Activated naive CD4-positive, alpha-beta T cell treated with anti-CD3 and anti-CD28 coated beads, Interleukin-2, amount 10 ng/mL, durations not matched to agents 7 days and 5 days (primary cell): ENCODE results near the gene NBEA.

Experiments
- CTCF ChIA-PET: fragments of 350-600 bp; sonication (Branson Sonifier 250); formaldehyde crosslinking; loops from one replicate; lab custom pipeline; 2021; ENCODE audit warnings: antibody characterized with exemption; lab: Charles Lee
- DNase-seq: peaks from one replicate; pipeline ENCODE4 v3.0.0-alpha.2; 2020
- H3K27ac Mint-ChIP-seq: one replicate; pipeline ENCODE4 v1.8.0; 2021; ENCODE audit warnings: mild to moderate bottlenecking, moderate library complexity, mixed read lengths
- H3K27me3 Mint-ChIP-seq: one replicate; pipeline ENCODE4 v1.8.0; 2021; ENCODE audit warnings: mild to moderate bottlenecking, mixed read lengths
- H3K36me3 Mint-ChIP-seq: one replicate; pipeline ENCODE4 v1.8.0; 2021; ENCODE audit warnings: mixed read lengths
- H3K4me1 Mint-ChIP-seq: one replicate; pipeline ENCODE4 v1.8.0; 2021; ENCODE audit warnings: mixed read lengths
- H3K4me3 Mint-ChIP-seq: one replicate; pipeline ENCODE4 v1.8.0; 2021; ENCODE audit warnings: mild to moderate bottlenecking, moderate library complexity, mixed read lengths
- H3K9me3 Mint-ChIP-seq: one replicate; pipeline ENCODE4 v1.8.0; 2021; ENCODE audit warnings: mixed read lengths

The NBEA gene

DNA sequence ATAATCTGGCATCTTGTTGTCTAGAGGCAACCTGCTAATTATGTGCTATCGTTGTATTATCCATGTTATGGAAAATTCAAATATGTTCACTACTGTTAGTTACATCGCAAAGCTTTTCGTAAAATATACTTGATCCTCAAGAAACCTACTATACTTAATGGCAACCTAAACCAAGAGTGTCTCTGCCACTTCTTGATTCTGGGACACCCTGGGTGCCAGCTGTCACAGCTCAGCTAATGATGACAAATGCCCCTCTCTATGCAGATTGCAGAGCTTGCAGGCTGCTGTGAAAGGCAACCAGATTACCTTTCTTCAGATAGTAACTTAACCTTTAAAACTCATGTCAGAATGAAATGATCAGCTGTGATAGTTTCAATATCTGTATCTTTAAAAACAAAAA lies 543.4 kb downstream of the NBEA start:
- H3K9me3 Mint-ChIP-seq, result no peaks in the 10 kb centered on the region
- H3K36me3 Mint-ChIP-seq, result no peaks in the 10 kb centered on the region
- CTCF ChIA-PET, result no interaction called here

DNA sequence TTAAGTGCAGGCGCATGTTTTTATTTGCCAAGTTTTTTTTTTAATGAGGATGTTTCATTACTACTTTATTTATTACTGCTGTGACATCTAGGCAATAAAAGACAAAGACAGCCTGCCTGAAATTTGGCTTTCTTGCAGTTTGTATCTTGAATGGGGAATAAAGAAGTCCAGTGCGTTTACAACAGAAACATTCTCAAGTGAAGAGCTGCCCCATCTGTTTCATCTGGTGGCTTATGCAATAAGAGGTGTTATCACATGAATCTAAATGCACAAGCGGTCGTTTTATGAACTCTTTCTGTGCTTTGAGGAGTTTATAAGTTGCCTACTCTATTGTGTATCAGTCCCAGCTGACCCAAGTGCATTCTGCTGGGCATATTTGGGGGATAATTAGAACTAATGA lies 547.0 kb downstream of the NBEA start:
- H3K4me3 Mint-ChIP-seq, result no peak overlapping the region
- CTCF ChIA-PET, result interaction anchor here (0.6 kb wide), 1 partner anchor 41 kb away, joined by 3 read pairs; no protein-coding TSS in a partner anchor

More for the DNA sequence above, 543.4 kb downstream of the NBEA start:
- no peak overlapping the region for H3K27ac Mint-ChIP-seq
- DNase-seq, result no peak
- H3K4me1 Mint-ChIP-seq, result no peaks in the 10 kb centered on the region
- H3K27me3 Mint-ChIP-seq, result no peaks in the 10 kb centered on the region
- no peak overlapping the region for H3K4me3 Mint-ChIP-seq

DNA sequence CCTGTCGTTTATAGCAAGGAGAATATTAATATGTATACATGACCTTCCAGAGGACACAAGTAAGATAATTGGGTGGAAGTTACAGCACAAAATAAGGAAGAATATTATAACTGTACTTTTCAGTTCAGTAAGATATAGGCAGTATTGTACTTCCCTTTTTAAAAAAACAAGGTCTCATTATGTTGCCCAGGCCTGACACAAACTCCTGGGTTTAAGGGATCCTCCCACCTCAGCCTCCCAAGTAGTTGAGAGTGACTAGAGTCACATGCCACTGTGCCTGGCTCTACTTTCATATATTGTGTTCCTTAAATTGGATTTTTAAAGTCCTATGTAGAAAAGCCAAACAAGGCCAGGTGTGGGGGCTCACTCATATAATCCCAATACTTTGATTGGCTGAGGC lies 553.9 kb downstream of the NBEA start:
- no peak overlapping the region for H3K27ac Mint-ChIP-seq
- H3K36me3 Mint-ChIP-seq, result no peaks in the 10 kb centered on the region
- DNase-seq, result no peak
- no peaks in the 10 kb centered on the region for H3K27me3 Mint-ChIP-seq
- H3K4me1 Mint-ChIP-seq, result no peaks in the 10 kb centered on the region
- H3K9me3 Mint-ChIP-seq, result no peaks in the 10 kb centered on the region
- CTCF ChIA-PET, result no interaction called here
- no peak overlapping the region for H3K4me3 Mint-ChIP-seq

More for the DNA sequence above, 547.0 kb downstream of the NBEA start:
- H3K27me3 Mint-ChIP-seq, result no peaks in the 10 kb centered on the region
- no peaks in the 10 kb centered on the region for H3K36me3 Mint-ChIP-seq
- DNase-seq, result no peak
- no peak overlapping the region for H3K27ac Mint-ChIP-seq
- no peaks in the 10 kb centered on the region for H3K4me1 Mint-ChIP-seq
- H3K9me3 Mint-ChIP-seq, result no peaks in the 10 kb centered on the region

- H3K36me3 Mint-ChIP-seq, result no peaks in the 10 kb centered on the region
- no peak for DNase-seq
- no peaks in the 10 kb centered on the region for H3K9me3 Mint-ChIP-seq
- H3K4me1 Mint-ChIP-seq, result no peaks in the 10 kb centered on the region
- CTCF ChIA-PET, result no interaction called here
- no peaks in the 10 kb centered on the region for H3K27me3 Mint-ChIP-seq
- no peak overlapping the region for H3K4me3 Mint-ChIP-seq
- no peak overlapping the region for H3K27ac Mint-ChIP-seq
Measured at GRCh38 chr13:35496761-35497386, 554.8 kb downstream of the NBEA start.

DNA sequence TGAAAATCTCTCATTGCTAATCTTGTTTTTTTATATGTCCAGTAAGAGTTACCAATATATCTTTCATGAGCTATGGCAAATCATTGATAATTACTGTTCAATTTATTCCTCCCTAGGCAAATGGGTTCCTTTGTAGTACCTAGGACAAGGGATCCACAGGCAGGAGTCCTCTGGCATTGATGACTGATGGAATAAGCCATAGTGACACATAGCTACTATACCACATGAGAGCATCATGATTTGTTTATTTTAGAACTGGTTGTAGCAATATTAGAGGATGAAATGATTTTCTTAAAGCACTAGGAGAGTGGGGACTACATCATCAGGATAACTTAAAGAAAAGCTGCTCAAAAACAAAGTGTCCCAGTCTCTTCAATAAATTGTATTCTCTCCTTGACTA lies 556.2 kb downstream of the NBEA start:
- Mint-ChIP-seq H3K27ac (no peak overlapping the region), H3K4me3 (no peak overlapping the region), H3K36me3 (no peaks in the 10 kb centered on the region), H3K27me3 (no peaks in the 10 kb centered on the region), H3K4me1 (no peaks in the 10 kb centered on the region), H3K9me3 (no peaks in the 10 kb centered on the region)
- CTCF ChIA-PET, result no interaction called here
- no peak for DNase-seq

- no peaks in the 10 kb centered on the region for H3K27me3 Mint-ChIP-seq
- H3K36me3 Mint-ChIP-seq, result no peaks in the 10 kb centered on the region
- H3K4me1 Mint-ChIP-seq, result no peaks in the 10 kb centered on the region
- no peak for DNase-seq
- no peak overlapping the region for H3K27ac Mint-ChIP-seq
- no peaks in the 10 kb centered on the region for H3K9me3 Mint-ChIP-seq
- H3K4me3 Mint-ChIP-seq, result no peak overlapping the region
- CTCF ChIA-PET, result no interaction called here
Measured at GRCh38 chr13:35499196-35499662, 557.2 kb downstream of the NBEA start.

DNA sequence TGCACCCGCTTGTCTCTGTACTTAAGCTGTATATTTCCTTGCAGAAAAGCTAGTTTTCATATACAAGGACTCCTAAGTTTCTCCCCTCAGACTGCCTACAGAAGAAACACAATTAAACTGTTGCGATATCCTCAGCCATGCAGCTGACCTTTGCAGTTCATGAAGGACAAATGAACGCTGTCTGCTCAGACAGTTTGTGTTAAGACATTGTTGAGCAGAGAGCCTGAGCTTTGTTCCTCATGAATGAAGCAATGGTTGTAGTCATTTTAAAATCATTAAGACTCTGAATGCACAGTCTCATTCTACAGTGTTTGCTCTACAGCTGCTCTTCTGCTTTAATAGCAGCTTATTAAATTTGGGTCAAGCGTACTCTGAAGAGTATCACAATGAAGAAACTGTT lies 557.6 kb downstream of the NBEA start:
- Mint-ChIP-seq H3K4me1 (no peaks in the 10 kb centered on the region), H3K4me3 (no peak overlapping the region), H3K36me3 (no peaks in the 10 kb centered on the region), H3K9me3 (no peaks in the 10 kb centered on the region), H3K27me3 (no peaks in the 10 kb centered on the region), H3K27ac (no peak overlapping the region)
- no peak for DNase-seq
- CTCF ChIA-PET, result no interaction called here

DNA sequence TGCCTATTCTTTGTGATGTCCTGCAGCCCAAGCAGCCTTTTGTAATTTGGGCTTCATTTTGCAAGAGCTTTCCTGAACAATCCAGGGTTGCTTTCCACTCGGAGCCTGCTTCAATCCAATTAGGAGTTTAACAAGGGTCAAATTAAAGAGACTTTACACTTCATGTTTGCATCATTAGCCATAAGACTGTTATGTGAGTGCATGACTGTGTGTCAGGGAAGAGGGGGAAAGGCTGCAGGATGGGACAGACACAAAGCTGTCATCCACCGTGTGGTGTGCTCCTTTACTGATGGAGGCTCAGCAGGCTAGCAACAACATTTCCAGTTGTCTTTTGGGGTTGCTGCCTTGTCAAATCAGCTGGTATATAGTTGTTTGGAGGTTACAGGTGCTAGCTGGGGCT lies 558.1 kb downstream of the NBEA start:
- Mint-ChIP-seq H3K36me3 (no peaks in the 10 kb centered on the region), H3K4me1 (no peaks in the 10 kb centered on the region), H3K4me3 (no peak overlapping the region), H3K27me3 (no peaks in the 10 kb centered on the region), H3K9me3 (no peaks in the 10 kb centered on the region), H3K27ac (no peak overlapping the region)
- CTCF ChIA-PET, result no interaction called here
- no peak for DNase-seq

DNA sequence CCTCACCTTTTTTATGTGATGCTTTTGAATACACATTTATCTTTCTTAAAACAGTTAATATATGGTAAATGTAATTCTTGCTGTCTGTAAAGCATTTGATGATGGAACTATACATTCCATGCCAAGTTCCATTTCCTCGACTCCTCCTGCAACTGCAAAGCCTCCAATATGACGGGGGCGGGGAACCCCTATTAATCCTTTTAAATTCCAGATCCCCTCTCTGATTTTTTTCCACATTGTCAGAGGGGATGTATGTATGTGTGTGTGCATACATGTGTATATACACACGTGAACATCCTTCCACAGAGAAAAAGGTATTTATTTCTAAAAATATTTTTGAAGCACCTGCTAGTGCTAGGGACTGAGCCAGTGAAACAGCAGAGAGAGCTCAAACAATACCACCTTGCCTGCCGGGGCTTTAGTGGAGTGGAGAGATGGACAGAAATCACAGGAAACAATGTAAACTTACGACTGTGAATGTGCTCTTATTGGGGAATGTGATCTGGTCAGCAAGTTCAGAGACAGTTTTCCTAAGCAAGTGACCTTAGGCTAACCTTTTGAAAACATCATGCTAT lies 559.7 kb downstream of the NBEA start:
- Mint-ChIP-seq H3K4me3 (no peak overlapping the region), H3K27ac (no peak overlapping the region), H3K4me1 (no peaks in the 10 kb centered on the region), H3K27me3 (no peaks in the 10 kb centered on the region), H3K9me3 (no peaks in the 10 kb centered on the region), H3K36me3 (no peaks in the 10 kb centered on the region)
- no peak for DNase-seq
- CTCF ChIA-PET, result interaction anchor here (0.6 kb wide), 1 partner anchor 14 kb away, joined by 3 read pairs; no protein-coding TSS in a partner anchor

DNA sequence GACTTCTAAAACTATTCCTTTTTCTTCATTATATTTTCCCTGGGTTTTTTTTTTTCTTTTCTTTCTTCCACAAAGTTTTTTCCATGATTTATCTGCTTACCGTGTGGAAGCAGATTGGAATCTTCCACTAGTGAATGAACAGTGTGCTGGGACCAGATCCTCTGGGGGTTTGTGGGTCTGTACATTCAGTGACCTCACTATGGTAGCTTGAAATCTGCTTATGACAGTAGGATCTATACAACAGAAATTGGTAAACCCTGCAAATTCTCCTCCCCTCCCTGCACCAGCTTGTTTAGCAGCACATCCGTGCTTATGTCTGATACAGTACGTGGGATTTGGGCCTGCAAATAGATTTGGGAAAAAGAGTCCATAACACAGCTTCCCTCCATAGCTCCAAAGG lies 560.4 kb downstream of the NBEA start:
- Mint-ChIP-seq H3K4me1 (no peaks in the 10 kb centered on the region), H3K27me3 (no peaks in the 10 kb centered on the region), H3K4me3 (no peak overlapping the region), H3K9me3 (no peaks in the 10 kb centered on the region), H3K36me3 (no peaks in the 10 kb centered on the region), H3K27ac (no peak overlapping the region)
- CTCF ChIA-PET, result no interaction called here
- no peak for DNase-seq

DNA sequence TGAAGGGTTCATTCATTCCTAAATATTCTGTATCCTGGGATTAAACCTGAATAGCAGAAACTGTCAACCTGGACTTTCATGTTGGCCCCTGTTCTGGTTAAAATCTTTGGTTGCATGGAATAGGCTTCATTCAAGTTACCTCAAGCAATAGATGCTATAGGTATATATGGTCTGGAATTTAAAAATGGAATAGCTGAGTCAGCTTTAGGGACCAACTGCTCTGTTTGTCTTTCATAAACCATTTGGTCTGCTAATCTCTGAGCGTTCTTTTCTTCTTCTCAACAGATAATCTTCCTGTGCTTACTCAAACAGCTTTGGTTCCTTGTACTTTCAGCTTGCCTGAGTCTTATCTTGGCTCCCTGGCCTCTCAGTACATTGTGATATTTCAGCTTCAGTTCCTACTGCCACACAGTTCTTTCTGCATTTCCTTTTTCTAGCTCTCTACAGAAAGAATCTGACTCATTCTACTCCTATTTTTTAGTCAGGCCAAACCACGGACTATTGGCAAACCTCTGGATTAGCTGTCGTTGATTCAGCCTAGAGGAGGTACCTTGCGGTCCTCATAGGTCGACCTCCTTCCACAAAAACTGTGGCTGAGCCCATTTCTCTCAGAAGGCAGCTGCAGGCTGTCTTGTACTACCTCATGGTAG lies 570.3 kb downstream of the NBEA start:
- no peak for DNase-seq
- Mint-ChIP-seq H3K36me3 (no peaks in the 10 kb centered on the region), H3K9me3 (no peaks in the 10 kb centered on the region), H3K27me3 (no peaks in the 10 kb centered on the region), H3K4me1 (no peaks in the 10 kb centered on the region), H3K27ac (no peak overlapping the region), H3K4me3 (no peak overlapping the region)
- CTCF ChIA-PET, result no interaction called here

- CTCF ChIA-PET, result no interaction called here
- H3K27me3 Mint-ChIP-seq, result no peaks in the 10 kb centered on the region
- no peak overlapping the region for H3K27ac Mint-ChIP-seq
Measured at GRCh38 chr13:35514061-35514477, 572.0 kb downstream of the NBEA start.

GRCh38 chr13:35514801-35515502 lies 572.9 kb downstream of the NBEA start:
- no peak overlapping the region for H3K4me3 Mint-ChIP-seq
- CTCF ChIA-PET, result no interaction called here
- DNase-seq, result no peak
- no peak overlapping the region for H3K27ac Mint-ChIP-seq
- H3K27me3 Mint-ChIP-seq, result no peaks in the 10 kb centered on the region
- no peaks in the 10 kb centered on the region for H3K4me1 Mint-ChIP-seq
- no peaks in the 10 kb centered on the region for H3K9me3 Mint-ChIP-seq
- no peaks in the 10 kb centered on the region for H3K36me3 Mint-ChIP-seq

More at GRCh38 chr13:35514061-35514477, 572.0 kb downstream of the NBEA start:
- no peaks in the 10 kb centered on the region for H3K9me3 Mint-ChIP-seq
- H3K36me3 Mint-ChIP-seq, result no peaks in the 10 kb centered on the region
- DNase-seq, result no peak
- H3K4me1 Mint-ChIP-seq, result no peaks in the 10 kb centered on the region
- H3K4me3 Mint-ChIP-seq, result no peak overlapping the region

DNA sequence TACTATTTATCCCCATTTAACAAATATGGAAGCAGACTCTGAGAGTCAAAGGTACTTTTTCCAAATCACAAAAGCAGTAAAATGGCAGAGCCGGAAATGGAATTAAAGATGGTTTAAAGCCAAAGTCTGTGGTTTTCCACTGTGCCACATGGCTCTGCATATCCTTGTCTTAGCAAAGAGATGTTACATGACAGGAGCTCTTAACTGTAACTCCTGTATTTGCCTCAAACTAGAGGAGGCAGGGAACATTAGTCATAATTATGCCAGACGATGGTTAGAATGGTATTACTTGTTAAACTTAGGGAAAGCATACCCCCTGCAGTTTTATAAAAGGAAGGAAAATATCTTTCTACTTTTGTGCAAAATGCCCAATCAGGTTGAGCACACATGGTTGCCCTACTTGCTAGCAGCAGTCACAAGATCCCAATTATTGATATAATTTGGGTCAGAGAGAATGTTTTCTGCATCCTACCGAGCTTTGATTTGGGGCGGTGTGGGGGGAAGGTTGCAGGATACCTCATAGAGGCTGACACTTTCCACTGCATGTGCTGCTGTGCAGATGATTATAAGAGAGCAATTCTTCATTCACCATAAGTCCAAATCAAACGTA lies 576.4 kb downstream of the NBEA start:
- Mint-ChIP-seq H3K9me3 (no peaks in the 10 kb centered on the region), H3K27ac (no peak overlapping the region), H3K4me1 (no peaks in the 10 kb centered on the region), H3K27me3 (no peaks in the 10 kb centered on the region), H3K36me3 (no peaks in the 10 kb centered on the region), H3K4me3 (no peak overlapping the region)
- CTCF ChIA-PET, result no interaction called here
- DNase-seq, result no peak
